Testis (tissue), 3 donors: ENCODE measurements around the gene GNG5. TPM values are rescaled to one million over a fixed set of nuclear protein-coding genes. Genes with fewer than 3 reads are reported as not detected.
"Not testable (repeated sequence)": the region's sequence is repeated elsewhere in the genome, so short reads cannot be mapped to it uniquely, and the experiment has no call there.

ENCODE experiments used
- DNase-seq: peaks from one replicate; pipeline ENCODE4 v3.0.0-alpha.2; 2019
- H3K27ac ChIP-seq, 2 donors: fragments of 200-600 bp; sonication (generic); one replicate each; pipeline ENCODE4 v1.5.1; 2019
- H3K27me3 ChIP-seq: fragments of 200-600 bp; sonication (generic); one replicate; pipeline ENCODE4 v1.5.1; 2019
- H3K36me3 ChIP-seq: fragments of 200-600 bp; sonication (generic); one replicate; pipeline ENCODE4 v1.5.1; 2017; ENCODE audit warnings: low read depth; ENCODE audit errors: missing control alignments
- H3K4me1 ChIP-seq: fragments of 200-600 bp; sonication (generic); one replicate; pipeline ENCODE4 v1.5.1; 2019
- H3K4me3 ChIP-seq, 2 donors: fragments of 200-600 bp; sonication (generic); one replicate each; pipeline ENCODE4 v1.5.1; 2017 to 2019
- H3K9me3 ChIP-seq: fragments of 200-600 bp; sonication (generic); one replicate; pipeline ENCODE4 v1.5.1; 2017
- POLR2A ChIP-seq: fragments of 450-650 bp; IDR thresholded peaks from one replicate; pipeline ENCODE4 v1.6.1; 2017; ENCODE audit warnings: antibody characterized with exemption, mild to moderate bottlenecking, moderate library complexity
- WGBS, 2 donors: methylation state at CpG; one replicate each; pipeline ENCODE4 v1.1.5; 2018; 5-methylcytosine and 5-hydroxymethylcytosine counted together
- intact Hi-C: fragments of 100-400 bp; cut with DNase I; formaldehyde crosslinking; loops from one replicate; pipeline ENCODE4 v1.15.1; 2023; ENCODE audit warnings: low total_unique reads
- polyA plus RNA-seq: library from polyadenylated mRNA; stranded (reverse); fragments of 350-450 nt; fragmentation: Illumina TruSeq; extraction: RNeasy Lipid Tissue Mini Kit (QIAGEN cat#74804); gene quantifications from one replicate; pipeline ENCODE4 v1.2.3, GENCODE V29; 2014; ENCODE audit warnings: low read depth, low replicate concordance; ENCODE audit not compliant: insufficient read depth
- total RNA-seq, 2 donors: library from RNA; depleted of rRNA; stranded (reverse); fragments of >200 nt; gene quantifications; one replicate each; pipeline ENCODE4 v1.2.3, GENCODE V29; 2016
- TF ChIP-seq, protein P1 (sequence below), 3 experiments: fragments of 450-650 bp in 2 of 3; fragments of 200-600 bp in 1 of 3; sonication (generic) in 1 of 3; IDR thresholded peaks; one replicate each; pipeline ENCODE4 v1.5.1; 2016 to 2019; ENCODE audit warnings: antibody characterized with exemption in 3 of 3, mild to moderate bottlenecking in 2 of 3, moderate library complexity in 1 of 3

The GNG5 gene
- total and polyA plus RNA-seq, 3 donors from 2014 or later = 113 to 193 (median 143) TPM

DNA sequence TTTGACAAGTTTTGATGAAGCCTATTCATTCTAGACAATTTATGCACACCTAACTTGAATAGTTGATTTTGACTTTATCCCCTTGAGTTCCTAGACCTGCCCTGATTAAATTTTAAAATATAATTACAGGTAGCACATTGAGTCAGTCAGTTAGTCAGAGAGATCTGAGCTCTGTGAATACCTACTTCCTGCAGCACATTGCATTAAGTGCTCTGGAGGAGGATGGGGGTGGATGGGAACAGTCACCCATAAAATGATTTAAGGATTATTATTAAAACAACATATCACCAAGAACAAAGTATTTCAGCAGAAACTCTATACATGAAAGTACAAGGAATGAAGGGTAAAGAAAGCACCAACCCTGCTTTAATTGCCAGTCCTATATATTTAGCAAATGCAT, 39.1 kb downstream of the GNG5 start:
- Histone ChIP-seq H3K9me3 (no peaks in the 10 kb centered on the region), H3K27ac (no peak overlapping the region), H3K27me3 (no peaks in the 10 kb centered on the region), H3K4me3 (no peak overlapping the region), H3K36me3 (no peaks in the 10 kb centered on the region), H3K4me1 (no peaks in the 10 kb centered on the region)
- DNase-seq = no peak
- TF ChIP-seq POLR2A = no peak
- TF ChIP-seq, protein P1, sequence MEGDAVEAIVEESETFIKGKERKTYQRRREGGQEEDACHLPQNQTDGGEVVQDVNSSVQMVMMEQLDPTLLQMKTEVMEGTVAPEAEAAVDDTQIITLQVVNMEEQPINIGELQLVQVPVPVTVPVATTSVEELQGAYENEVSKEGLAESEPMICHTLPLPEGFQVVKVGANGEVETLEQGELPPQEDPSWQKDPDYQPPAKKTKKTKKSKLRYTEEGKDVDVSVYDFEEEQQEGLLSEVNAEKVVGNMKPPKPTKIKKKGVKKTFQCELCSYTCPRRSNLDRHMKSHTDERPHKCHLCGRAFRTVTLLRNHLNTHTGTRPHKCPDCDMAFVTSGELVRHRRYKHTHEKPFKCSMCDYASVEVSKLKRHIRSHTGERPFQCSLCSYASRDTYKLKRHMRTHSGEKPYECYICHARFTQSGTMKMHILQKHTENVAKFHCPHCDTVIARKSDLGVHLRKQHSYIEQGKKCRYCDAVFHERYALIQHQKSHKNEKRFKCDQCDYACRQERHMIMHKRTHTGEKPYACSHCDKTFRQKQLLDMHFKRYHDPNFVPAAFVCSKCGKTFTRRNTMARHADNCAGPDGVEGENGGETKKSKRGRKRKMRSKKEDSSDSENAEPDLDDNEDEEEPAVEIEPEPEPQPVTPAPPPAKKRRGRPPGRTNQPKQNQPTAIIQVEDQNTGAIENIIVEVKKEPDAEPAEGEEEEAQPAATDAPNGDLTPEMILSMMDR (IDR thresholded peaks at IDR 0.05) = no peak
- intact Hi-C loops = no loop called here

DNA sequence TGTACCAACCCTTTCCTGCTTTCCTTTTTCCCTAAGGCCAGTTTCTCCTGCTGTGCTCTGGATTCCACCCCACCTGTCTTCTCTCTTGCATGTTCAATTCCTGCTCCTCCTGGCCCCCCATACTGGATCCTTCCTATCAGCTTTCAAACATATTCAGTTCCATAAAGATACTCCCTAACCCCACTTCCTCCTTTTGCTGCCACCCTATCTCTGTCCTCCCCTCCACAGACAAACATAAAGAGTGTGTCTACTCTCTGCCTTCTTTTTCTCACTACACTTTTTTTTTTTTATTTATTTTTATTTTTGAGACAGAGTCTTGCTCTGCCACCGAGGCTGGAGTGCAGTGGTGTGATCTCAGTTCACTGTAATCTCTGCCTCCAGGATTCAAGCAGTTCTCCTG, 44.3 kb downstream of the GNG5 start:
- no peak for TF ChIP-seq POLR2A
- TF ChIP-seq, protein P1 (IDR thresholded peaks at IDR 0.05) = no peak
- 89 to 100% methylated on average over 1 of the region's 1 CpG for WGBS, 2 donors
- Histone ChIP-seq H3K4me1 (no peaks in the 10 kb centered on the region), H3K36me3 (no peaks in the 10 kb centered on the region), H3K4me3 (no peak overlapping the region), H3K27me3 (no peaks in the 10 kb centered on the region), H3K9me3 (no peaks in the 10 kb centered on the region), H3K27ac (no peak overlapping the region)
- DNase-seq = no peak
- intact Hi-C loops = no loop called here

DNA sequence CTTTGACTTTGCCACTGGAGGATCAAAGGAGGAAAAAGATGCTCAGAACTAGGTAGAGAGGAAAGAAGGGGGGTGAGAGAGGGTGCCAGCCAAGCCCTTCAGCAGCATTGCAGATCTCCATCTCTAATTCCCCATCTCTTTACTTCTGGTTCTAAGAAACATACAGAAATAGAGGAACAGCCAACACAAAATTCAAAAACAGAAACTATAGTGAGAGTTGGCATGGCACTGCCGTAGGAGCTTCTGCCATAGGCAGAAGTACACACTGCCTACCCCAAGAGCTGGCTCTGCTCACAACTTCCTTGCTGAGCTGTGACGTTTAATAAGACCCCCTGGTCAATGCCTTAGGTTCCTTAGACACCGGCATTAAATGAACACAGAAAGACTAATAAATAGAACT, 53.9 kb downstream of the GNG5 start:
- DNase-seq = no peak
- H3K9me3 ChIP-seq = no peaks in the 10 kb centered on the region
- intact Hi-C loops = no loop called here
- no peak overlapping the region for H3K4me3 ChIP-seq
- TF ChIP-seq, protein P1 (IDR thresholded peaks at IDR 0.05) = no peak
- no peak for TF ChIP-seq POLR2A
- no peaks in the 10 kb centered on the region for H3K36me3 ChIP-seq
- no peaks in the 10 kb centered on the region for H3K27me3 ChIP-seq
- H3K27ac ChIP-seq = no peak overlapping the region
- no peaks in the 10 kb centered on the region for H3K4me1 ChIP-seq
- WGBS, 2 donors = 58 to 62% methylated on average over 3 of the region's 3 CpGs

DNA sequence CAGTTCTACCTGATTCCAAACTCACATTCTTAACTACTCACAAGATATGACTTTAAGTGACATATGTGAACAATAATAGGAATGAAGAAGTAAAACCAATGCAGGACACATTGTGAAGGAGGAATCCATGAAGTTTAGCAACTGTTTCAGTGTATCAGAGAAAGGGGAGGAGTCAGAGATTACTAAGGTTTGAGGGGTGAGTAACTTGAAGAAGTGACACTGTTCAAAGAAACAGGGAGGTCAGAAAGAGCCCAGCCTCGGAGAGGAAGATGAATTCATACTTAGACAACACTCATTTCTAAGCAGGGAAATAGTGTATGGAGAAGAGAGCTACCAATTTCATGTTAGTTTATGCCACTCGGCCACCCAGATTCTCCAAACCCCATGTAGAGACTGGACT, 55.5 kb downstream of the GNG5 start:
- DNase-seq = no peak
- Histone ChIP-seq H3K9me3 (no peaks in the 10 kb centered on the region), H3K4me3 (no peak overlapping the region), H3K27me3 (no peaks in the 10 kb centered on the region), H3K4me1 (no peaks in the 10 kb centered on the region), H3K27ac (no peak overlapping the region), H3K36me3 (no peaks in the 10 kb centered on the region)
- TF ChIP-seq, protein P1 (IDR thresholded peaks at IDR 0.05) = no peak
- TF ChIP-seq POLR2A = no peak
- intact Hi-C loops = no loop called here
- 70 to 71% methylated on average over 2 of the region's 2 CpGs for WGBS, 2 donors

DNA sequence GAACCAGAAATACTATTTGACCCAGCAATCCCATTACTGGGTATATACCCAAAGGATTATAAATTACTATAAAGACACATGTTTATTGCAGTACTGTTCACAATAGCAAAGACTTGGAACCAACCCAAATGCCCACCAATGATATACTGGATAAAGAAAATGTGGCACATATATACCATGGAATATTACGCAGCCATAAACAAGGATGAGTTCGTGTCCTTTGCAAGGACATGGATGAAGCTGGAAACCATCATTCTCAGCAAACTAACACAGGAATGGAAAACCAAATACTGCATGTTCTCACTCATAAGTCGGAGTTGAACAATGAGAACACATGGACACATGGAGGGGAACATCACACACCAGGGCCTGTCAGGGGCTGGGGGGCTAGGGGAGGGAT, 57.7 kb downstream of the GNG5 start:
- H3K9me3 ChIP-seq, H3K4me1 ChIP-seq, H3K36me3 ChIP-seq, H3K4me3 ChIP-seq, H3K27ac ChIP-seq, intact Hi-C loops, DNase-seq, H3K27me3 ChIP-seq: not testable (repeated sequence)
- WGBS, 2 donors = 94 to 98% methylated on average over 3 of the region's 3 CpGs

Other genes starting within 250 kb of the GNG5 start
- gene SAMD13, start 204.9 kb downstream of the GNG5 start, total RNA-seq = 1 to 10 TPM; 6.1 to 6.6 TPM
- gene SAMD13, start 204.9 kb downstream of the GNG5 start, polyA plus RNA-seq = 31.9 TPM
- gene DNASE2B, start 108.1 kb downstream of the GNG5 start, total RNA-seq = under 1 TPM; 0.25 to 0.31 TPM
- 1.3 TPM for gene DNASE2B, start 108.1 kb downstream of the GNG5 start, polyA plus RNA-seq
- gene RPF1, start 27.3 kb downstream of the GNG5 start, total RNA-seq = 10 to 100 TPM; 41.9 to 49.2 TPM
- gene RPF1, start 27.3 kb downstream of the GNG5 start, polyA plus RNA-seq = 62.2 TPM
- 10 to 100 TPM in 1 of 2 donors, 1 to 10 TPM in 1; 7.1 to 17.6 TPM for gene SPATA1, start 195 bp downstream of the GNG5 start, total RNA-seq
- 6.0 TPM for gene SPATA1, start 195 bp downstream of the GNG5 start, polyA plus RNA-seq
- gene CTBS, start 67.9 kb upstream of the GNG5 start, total RNA-seq = 10 to 100 TPM in 1 of 2 donors, 1 to 10 TPM in 1; 9.9 to 17.8 TPM
- 12.9 TPM for gene CTBS, start 67.9 kb upstream of the GNG5 start, polyA plus RNA-seq
- 100 to 1,000 TPM in 1 of 2 donors, 10 to 100 TPM in 1; 64.6 to 128 TPM for gene SSX2IP, start 183.9 kb upstream of the GNG5 start, total RNA-seq
- 158 TPM for gene SSX2IP, start 183.9 kb upstream of the GNG5 start, polyA plus RNA-seq